ENCODE measurements around the gene ITPR2. TPM values are rescaled to one million over a fixed set of nuclear protein-coding genes. Genes with fewer than 3 reads are reported as not detected.
"Not testable (repeated sequence)": the region's sequence is repeated elsewhere in the genome, so short reads cannot be mapped to it uniquely, and the experiment has no call there.

The ITPR2 gene
- total RNA-seq, 1 experiment from 2014 or later: 6.9 TPM

DNA sequence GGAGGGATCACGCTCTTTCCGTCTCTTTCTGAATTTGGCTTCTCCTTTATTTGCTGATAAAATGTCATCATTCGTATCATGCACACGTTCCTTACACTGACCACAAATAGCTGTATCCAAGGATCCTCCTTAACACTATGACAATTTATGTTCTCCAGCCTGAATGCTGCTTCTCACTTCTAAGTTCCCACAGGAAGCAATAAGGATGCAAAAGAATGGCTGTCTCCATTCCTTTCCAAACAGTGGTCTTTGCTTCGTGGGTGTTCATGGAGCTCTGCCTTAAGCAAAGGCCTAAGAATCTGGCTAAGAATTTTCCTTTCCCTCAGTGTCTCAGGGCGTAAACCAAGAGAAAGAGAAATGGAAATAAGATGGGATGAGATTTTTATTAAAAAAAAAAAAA is 200.2 kb downstream of the ITPR2 start:
- no peak for DNase-seq (ENCODE audit: low read depth)

DNA sequence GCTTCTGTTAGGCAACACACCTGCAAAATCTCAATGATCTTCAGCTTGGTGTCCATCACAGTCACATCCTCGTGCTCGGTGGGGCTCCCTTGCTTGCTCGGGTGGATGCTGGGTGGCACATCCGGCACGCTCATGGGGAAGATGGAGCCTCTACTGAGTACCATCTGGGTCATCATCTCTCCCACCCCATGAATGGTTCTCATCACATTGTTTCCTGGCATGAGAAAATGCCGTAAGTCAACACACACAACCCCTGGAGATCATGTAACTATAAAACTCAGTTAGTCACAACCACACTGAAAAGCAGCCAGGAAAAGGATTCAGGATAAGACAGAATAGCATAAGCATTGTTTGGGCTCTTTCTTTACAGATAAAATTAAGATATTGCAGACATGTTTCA is 201.1 kb downstream of the ITPR2 start:
- no peak for DNase-seq (ENCODE audit: low read depth)

- DNase-seq (ENCODE audit: low read depth): peak; percentile 69
Measured at GRCh38 chr12:26630546-26631027, 202.4 kb downstream of the ITPR2 start.

GRCh38 chr12:26629864-26630263 is 203.1 kb downstream of the ITPR2 start:
- peak; percentile 35 for DNase-seq (ENCODE audit: low read depth)

GRCh38 chr12:26628234-26628633 is 204.8 kb downstream of the ITPR2 start:
- peak; percentile 62 for DNase-seq (ENCODE audit: low read depth)

- no peak for DNase-seq (ENCODE audit: low read depth)
Measured at GRCh38 chr12:26627335-26627734, 205.7 kb downstream of the ITPR2 start.

- peak; percentile 15 for DNase-seq (ENCODE audit: low read depth)
Measured at GRCh38 chr12:26623136-26623535, 209.9 kb downstream of the ITPR2 start.

- DNase-seq (ENCODE audit: low read depth): no peak
Measured at GRCh38 chr12:26622601-26623000, 210.4 kb downstream of the ITPR2 start.

GRCh38 chr12:26621932-26622331 is 211.1 kb downstream of the ITPR2 start:
- DNase-seq (ENCODE audit: low read depth): no peak

GRCh38 chr12:26620907-26621306 is 212.1 kb downstream of the ITPR2 start:
- no peak for DNase-seq (ENCODE audit: low read depth)

DNA sequence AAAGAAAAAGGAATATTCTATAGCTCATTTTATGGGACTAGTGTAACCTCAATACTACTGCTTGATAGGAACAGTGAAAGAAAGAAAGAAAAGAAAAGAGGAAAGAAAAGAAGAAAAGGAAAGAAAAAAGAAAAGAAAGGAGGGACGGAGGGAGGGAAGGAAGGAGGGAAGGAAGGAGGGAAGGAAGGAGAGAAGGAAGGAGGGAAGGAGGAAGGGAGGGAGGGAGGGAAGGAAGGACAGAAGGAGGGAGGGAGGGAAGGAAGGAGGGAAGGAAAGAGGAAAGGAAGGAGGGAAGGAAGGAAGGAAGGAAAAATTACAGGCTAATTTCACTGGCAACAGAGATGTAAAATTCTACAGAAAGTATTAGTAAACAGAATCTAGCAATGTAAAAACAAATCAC is 215.5 kb downstream of the ITPR2 start:
- DNase-seq (ENCODE audit: low read depth): no peak

DNA sequence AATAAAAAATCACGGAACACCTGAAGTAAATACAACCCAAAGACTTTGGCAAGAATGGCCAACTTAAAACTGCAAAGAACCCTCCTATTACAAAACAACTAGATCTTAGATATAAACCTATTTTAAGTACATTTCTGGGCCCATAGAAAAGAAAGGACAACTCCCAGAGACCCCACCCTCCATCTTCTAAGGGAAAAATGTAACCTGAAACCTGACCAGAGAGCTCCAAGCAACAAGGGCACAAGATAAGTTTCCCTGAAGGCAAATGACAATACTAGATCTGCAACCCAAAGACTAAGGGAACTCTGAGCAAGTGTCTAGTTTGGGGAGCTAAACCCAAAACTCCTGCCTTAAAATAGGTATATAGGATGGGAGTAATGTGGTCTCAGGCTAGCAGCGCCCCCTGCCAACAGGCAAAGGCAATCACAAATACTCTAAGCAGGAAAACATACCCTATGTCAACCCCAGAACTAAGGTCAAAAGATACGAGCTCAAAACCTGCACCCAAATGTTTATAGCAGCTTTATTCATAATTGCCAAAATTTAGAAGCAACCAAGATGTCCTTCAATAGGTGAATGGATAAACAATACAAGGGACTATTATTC is 218.9 kb downstream of the ITPR2 start:
- peak; percentile 15 for DNase-seq (ENCODE audit: low read depth)

DNA sequence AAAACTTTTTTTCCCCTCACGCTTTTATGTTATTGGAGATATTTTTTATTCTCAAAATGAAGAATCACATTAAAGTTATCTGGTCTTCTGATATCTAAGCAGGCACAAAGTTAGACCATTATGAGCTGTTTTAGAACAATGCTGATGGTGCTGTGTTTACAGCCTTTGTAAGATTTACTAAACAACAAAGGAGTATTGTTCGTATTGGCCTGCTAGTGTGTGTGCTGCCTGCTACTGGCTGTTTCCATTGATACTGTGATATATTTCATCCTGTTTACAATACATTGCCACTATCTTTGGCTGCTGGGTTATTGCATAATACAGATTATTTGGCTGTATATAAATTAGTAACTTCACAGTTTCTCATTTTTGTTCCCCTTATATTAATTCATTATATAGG is 220.8 kb downstream of the ITPR2 start:
- DNase-seq (ENCODE audit: low read depth): no peak

DNA sequence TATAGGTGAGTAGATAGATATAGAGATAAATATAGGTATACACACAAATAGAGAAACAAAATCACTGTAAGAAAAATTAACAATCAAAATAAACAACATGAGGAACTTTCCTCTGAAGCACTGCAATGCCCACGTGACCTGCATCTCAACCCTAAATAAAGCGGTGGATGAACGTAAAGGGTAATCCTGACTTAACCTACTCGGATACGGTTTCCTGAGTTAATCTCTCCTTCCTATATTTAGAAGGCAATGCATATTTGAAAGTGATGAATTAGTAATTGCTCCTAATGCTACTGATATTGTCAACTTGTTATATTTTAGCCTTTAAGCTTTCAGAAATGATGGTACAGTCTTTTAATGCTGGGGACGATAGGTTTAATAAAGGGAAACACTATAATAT is 221.4 kb downstream of the ITPR2 start:
- DNase-seq (ENCODE audit: low read depth): no peak

- no peak for DNase-seq (ENCODE audit: low read depth)
Measured at GRCh38 chr12:26610774-26611173, 222.2 kb downstream of the ITPR2 start.

GRCh38 chr12:26609986-26610385 is 223.0 kb downstream of the ITPR2 start:
- DNase-seq (ENCODE audit: low read depth): no peak

GRCh38 chr12:26608706-26609105 is 224.3 kb downstream of the ITPR2 start:
- no peak for DNase-seq (ENCODE audit: low read depth)

DNA sequence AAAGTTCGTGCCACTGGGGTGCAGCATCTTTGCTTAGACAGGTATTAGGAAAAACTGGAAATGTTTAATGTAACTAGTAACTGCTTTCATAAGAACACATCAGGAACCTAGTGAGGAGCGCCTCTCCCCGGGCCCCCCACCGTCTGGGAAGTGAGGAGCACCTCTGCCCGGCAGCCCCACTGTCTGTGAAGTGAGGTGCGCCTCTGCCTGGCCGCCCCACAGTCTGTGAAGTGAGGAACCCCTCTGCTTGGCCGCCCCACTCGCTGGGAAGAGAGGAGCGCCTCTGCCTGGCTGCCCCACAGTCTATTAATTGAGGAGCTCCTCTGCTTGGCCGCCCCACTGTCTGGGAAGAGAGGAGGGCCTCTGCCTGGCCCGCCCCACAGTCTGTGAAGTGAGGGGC is 224.7 kb downstream of the ITPR2 start:
- DNase-seq (ENCODE audit: low read depth): no peak

- no peak for DNase-seq (ENCODE audit: low read depth)
Measured at GRCh38 chr12:26606911-26607310, 226.1 kb downstream of the ITPR2 start.

DNA sequence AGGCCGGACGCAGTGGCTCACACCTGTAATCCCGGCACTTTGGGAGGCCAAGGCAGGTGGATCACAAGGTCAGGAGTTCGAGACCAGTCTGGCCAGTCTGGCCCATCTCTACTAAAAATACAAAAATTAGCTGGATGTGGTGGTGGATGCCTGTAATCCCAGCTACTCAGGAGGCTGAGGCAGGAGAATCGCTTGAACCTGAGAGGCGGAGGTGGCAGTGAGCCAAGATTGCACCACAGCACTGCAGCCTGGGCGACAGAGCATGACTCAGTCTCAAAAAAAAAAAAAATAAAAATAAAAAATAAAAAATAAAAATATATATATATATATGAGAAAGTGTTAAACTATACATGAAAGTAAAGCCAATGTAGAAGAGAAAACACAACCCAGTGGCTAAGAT is 228.2 kb downstream of the ITPR2 start:
- DNase-seq (ENCODE audit: low read depth): not testable (repeated sequence)

GRCh38 chr12:26599096-26599695 is 233.8 kb downstream of the ITPR2 start:
- DNase-seq (ENCODE audit: low read depth): no peak

GRCh38 chr12:26595806-26596205 is 237.2 kb downstream of the ITPR2 start:
- DNase-seq (ENCODE audit: low read depth): no peak

DNA sequence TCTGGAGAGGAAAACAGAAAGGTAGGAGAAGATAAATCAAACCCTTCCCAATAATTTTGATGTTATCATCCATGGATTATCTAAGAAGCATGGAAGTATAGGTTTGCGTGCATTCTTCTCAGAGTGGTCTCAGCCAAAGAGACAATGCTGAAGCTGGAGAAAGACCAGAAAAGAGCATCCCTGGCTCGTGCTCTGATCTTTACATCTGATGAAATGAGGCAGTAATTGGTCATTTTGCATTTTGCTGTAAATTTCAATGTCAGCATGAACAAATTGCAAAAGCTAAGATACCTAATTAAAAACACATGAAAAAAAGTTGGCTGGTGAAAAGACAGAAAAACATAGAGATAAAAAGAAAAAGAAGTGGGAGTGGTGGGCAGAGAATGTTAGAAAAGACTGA is 252.4 kb downstream of the ITPR2 start:
- DNase-seq (ENCODE audit: low read depth): no peak

DNA sequence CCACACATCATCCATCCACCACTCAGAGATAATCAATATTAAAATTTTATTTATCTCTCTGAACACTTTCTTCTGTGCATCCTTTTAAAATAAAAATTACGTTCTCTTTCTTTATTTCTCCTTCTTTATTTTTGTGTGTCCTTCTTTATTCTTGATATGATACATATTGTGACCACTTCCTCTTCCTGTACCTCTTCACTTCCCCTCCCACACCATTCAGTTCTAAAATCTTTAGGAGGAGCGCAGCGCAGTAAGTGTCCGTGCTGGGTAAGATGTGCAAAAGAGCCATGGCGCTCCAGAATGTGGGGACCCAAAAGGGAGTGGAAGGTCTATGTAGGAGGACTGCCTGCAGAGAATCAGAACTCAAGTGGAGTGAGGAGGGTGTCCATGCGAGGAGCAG is 256.7 kb downstream of the ITPR2 start:
- DNase-seq (ENCODE audit: low read depth): no peak
